ENCODE measurements around the gene ANO9.
"Not testable (repeated sequence)": the region's sequence is repeated elsewhere in the genome, so short reads cannot be mapped to it uniquely, and the experiment has no call there.

Gene ANO9

GRCh38 chr11:425301-425700 is 16.5 kb downstream of the ANO9 start:
- intact Hi-C loops (cut with micrococcal nuclease): no loop called here

DNA sequence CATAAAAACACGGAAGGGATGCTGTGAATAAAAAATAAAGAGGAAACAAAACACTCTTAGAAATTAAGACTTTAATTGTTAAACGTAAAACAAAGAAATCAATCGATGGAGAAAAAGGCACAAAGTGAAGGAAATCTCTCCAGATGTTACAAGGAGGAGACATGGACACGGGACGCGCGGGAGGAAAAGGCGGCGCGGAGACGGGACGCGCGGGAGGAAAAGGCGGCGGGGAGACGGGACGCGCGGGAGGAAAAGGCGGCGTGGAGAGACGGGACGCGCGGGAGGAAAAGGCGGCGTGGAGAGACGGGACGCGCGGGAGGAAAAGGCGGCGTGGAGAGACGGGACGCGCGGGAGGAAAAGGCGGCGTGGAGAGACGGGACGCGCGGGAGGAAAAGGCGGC is 17.0 kb downstream of the ANO9 start:
- H3K27me3 Mint-ChIP-seq: peaks cover 45% of the 10 kb centered on the region
- intact Hi-C loops (cut with micrococcal nuclease); H3K27ac Mint-ChIP-seq; H3K4me1 Mint-ChIP-seq (ENCODE audit: low read depth); H3K4me3 Mint-ChIP-seq; H3K9me3 Mint-ChIP-seq; H3K36me3 Mint-ChIP-seq (ENCODE audit: low read depth): not testable (repeated sequence)

More at GRCh38 chr11:425301-425700, 16.5 kb downstream of the ANO9 start:
- peaks cover 5% of the 10 kb centered on the region for H3K4me1 Mint-ChIP-seq (ENCODE audit: low read depth)
- no peaks in the 10 kb centered on the region for H3K9me3 Mint-ChIP-seq
- no peak overlapping the region for H3K4me3 Mint-ChIP-seq
- no peak overlapping the region for H3K27ac Mint-ChIP-seq
- peaks cover 41% of the 10 kb centered on the region for H3K27me3 Mint-ChIP-seq
- H3K36me3 Mint-ChIP-seq (ENCODE audit: low read depth): no peaks in the 10 kb centered on the region

- Mint-ChIP-seq H3K9me3 (no peaks in the 10 kb centered on the region), H3K27ac (no peak overlapping the region), H3K4me3 (no peak overlapping the region), H3K36me3 (ENCODE audit: low read depth) (no peaks in the 10 kb centered on the region), H3K27me3 (peaks cover 45% of the 10 kb centered on the region), H3K4me1 (ENCODE audit: low read depth) (peaks cover 5% of the 10 kb centered on the region)
- intact Hi-C loops (cut with micrococcal nuclease): no loop called here
Measured at GRCh38 chr11:424232-424631, 17.6 kb downstream of the ANO9 start.

DNA sequence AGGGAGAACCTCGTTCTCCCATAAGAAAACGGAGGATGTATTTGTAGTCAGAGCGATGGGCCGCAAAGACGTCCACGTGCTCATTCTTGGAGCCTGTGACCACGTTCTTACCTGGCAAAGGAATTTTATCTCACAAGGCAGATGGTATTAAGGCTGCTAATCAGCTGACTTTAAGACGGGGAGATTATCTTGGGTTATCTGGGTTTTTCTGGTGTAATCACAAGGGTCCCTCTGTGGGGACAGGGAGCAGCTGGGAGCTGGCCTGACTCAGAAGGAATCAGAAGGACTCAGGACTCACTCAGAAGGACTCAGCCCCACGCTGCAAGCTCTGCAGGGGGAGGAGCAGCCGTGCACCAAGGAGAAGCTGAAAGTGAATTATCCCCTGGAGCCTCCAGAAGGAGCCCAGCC is 19.6 kb downstream of the ANO9 start:
- H3K27me3 Mint-ChIP-seq: peaks cover 55% of the 10 kb centered on the region
- no peaks in the 10 kb centered on the region for H3K36me3 Mint-ChIP-seq (ENCODE audit: low read depth)
- H3K4me1 Mint-ChIP-seq (ENCODE audit: low read depth): peaks cover 18% of the 10 kb centered on the region
- no peak overlapping the region for H3K27ac Mint-ChIP-seq
- intact Hi-C loops (cut with micrococcal nuclease): no loop called here
- no peaks in the 10 kb centered on the region for H3K9me3 Mint-ChIP-seq
- no peak overlapping the region for H3K4me3 Mint-ChIP-seq

DNA sequence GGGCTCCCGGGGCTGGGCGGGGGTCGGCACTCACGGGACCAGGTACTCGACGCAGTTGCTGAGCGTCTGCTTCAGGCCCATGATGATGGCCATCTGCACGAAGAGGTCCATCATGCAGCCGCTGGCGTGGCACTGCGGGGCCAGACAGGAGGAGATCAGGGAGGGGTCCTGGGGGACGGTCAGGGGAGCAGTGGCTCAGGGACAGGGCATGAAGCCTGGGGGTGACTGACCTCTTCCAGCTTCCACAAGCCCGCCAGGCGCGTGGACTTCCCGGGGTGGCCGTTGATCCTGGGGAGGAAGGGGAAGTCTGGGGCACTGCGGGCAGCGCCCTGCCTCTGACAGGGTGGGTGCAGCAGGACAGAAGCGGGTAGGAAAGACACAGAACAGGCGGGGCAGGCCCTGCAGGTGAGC is 20.9 kb downstream of the ANO9 start:
- Mint-ChIP-seq H3K9me3 (no peaks in the 10 kb centered on the region), H3K4me1 (ENCODE audit: low read depth) (peaks cover 24% of the 10 kb centered on the region), H3K4me3 (no peak overlapping the region), H3K36me3 (ENCODE audit: low read depth) (peaks cover 6% of the 10 kb centered on the region), H3K27ac (no peak overlapping the region), H3K27me3 (peaks cover 51% of the 10 kb centered on the region)
- intact Hi-C loops (cut with micrococcal nuclease): no loop called here

GRCh38 chr11:420054-420910 is 21.5 kb downstream of the ANO9 start:
- Mint-ChIP-seq H3K4me1 (ENCODE audit: low read depth) (peaks cover 30% of the 10 kb centered on the region), H3K9me3 (no peaks in the 10 kb centered on the region), H3K4me3 (no peak overlapping the region), H3K27ac (no peak overlapping the region), H3K27me3 (peaks cover 47% of the 10 kb centered on the region), H3K36me3 (ENCODE audit: low read depth) (peaks cover 6% of the 10 kb centered on the region)
- intact Hi-C loops (cut with micrococcal nuclease): no loop called here

GRCh38 chr11:419248-420005 is 22.4 kb downstream of the ANO9 start:
- intact Hi-C loops (cut with micrococcal nuclease): no loop called here
- H3K4me3 Mint-ChIP-seq: no peak overlapping the region
- H3K27ac Mint-ChIP-seq: no peak overlapping the region
- H3K27me3 Mint-ChIP-seq: peaks cover 41% of the 10 kb centered on the region
- no peaks in the 10 kb centered on the region for H3K9me3 Mint-ChIP-seq
- peaks cover 39% of the 10 kb centered on the region for H3K4me1 Mint-ChIP-seq (ENCODE audit: low read depth)
- peaks cover 6% of the 10 kb centered on the region for H3K36me3 Mint-ChIP-seq (ENCODE audit: low read depth)

- no peaks in the 10 kb centered on the region for H3K9me3 Mint-ChIP-seq
- H3K27me3 Mint-ChIP-seq: peaks cover 34% of the 10 kb centered on the region
- intact Hi-C loops (cut with micrococcal nuclease): no loop called here
- H3K4me1 Mint-ChIP-seq (ENCODE audit: low read depth): peaks cover 45% of the 10 kb centered on the region
- H3K27ac Mint-ChIP-seq: peak overlapping the region; percentile 84
- no peak overlapping the region for H3K4me3 Mint-ChIP-seq
- H3K36me3 Mint-ChIP-seq (ENCODE audit: low read depth): peaks cover 6% of the 10 kb centered on the region
Measured at GRCh38 chr11:418343-419247, 23.2 kb downstream of the ANO9 start.

DNA sequence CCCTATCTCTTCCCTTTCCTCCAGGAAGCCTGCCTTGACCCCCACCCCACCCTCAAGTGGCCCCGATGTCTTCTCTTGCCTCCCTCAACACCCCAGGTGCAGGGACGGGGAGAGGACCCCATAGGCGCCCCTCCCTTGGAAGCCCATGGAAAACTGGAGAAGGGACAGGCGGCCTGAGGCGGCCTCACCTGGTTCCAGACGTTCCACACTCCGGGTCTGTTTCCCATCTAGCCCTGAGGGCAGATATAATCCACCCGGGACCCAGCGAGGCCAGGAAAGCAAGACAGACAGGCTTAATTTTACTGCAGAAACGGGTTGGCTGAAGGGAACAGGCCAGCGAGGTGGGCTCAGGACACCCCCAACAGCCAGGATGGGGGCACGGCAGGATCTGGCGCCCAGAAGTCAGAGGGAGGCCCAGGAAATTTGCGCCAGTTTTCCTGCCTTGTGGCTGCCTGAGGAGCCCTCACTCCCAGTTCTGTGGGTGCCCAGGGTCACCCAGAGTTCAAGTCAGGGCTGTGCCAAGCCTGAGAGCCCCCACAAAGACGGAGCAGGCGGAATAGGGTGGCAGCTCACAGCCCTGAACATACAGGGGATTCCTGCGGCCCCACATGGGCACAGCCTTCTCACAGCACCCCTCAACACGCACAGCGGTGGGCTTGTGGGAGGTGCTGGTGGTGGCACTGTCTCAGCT is 24.0 kb downstream of the ANO9 start:
- H3K27ac Mint-ChIP-seq: peak overlapping the region; percentile 84

DNA sequence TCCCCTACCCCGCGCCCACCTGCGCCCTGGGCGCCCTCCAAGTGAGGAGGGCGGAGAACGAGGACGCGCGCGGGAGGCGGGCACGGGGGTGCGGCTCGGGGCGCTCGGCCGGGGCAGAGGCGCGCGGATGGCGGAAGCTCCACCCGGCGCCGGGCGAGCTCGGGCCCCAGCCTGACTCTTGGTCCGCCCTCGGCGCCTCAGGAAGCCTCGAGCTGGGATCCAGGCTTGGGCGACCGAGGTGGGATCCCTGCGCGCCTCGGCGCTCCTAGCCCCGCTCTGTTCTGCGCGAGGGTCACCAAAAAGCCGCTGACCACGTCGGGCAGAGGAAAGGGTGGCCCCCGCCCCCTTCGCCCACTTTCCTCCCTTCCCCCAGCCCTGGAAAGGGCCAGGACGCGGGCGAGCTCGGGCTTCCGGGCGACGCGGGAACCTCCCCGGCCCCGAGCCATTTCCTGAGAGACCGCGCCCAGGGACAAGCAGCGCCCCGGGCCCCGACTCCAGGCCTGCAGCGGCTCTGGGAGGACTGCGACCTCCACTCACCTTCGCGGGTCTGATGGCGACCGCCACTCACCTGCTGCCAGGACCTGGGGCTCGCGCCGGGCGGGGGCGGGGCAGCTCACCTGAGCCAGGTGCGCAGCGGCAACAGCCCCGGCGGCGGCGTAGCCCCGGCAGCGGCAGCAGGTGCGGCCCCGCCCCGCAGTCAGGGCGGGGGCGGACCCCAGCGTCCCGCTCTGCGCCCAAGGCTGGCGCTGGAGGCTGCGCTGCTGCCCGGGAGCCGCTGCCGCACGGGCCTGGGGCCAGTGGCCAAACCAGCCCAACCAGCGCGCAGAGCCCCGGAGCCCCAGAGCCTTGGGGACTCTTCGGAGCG is 24.8 kb downstream of the ANO9 start:
- peaks cover 6% of the 10 kb centered on the region for H3K36me3 Mint-ChIP-seq (ENCODE audit: low read depth)
- peaks cover 56% of the 10 kb centered on the region for H3K4me1 Mint-ChIP-seq (ENCODE audit: low read depth)
- intact Hi-C loops (cut with micrococcal nuclease): no loop called here
- peaks cover 28% of the 10 kb centered on the region for H3K27me3 Mint-ChIP-seq
- H3K27ac Mint-ChIP-seq: peak overlapping the region; percentile 84
- peak overlapping the region; percentile 90 for H3K4me3 Mint-ChIP-seq
- no peaks in the 10 kb centered on the region for H3K9me3 Mint-ChIP-seq

More for the DNA sequence above, 24.0 kb downstream of the ANO9 start:
- peak overlapping the region; percentile 72 for H3K4me3 Mint-ChIP-seq
- H3K4me1 Mint-ChIP-seq (ENCODE audit: low read depth): peaks cover 53% of the 10 kb centered on the region
- peaks cover 6% of the 10 kb centered on the region for H3K36me3 Mint-ChIP-seq (ENCODE audit: low read depth)
- H3K9me3 Mint-ChIP-seq: no peaks in the 10 kb centered on the region
- H3K27me3 Mint-ChIP-seq: peaks cover 32% of the 10 kb centered on the region
- intact Hi-C loops (cut with micrococcal nuclease): no loop called here

DNA sequence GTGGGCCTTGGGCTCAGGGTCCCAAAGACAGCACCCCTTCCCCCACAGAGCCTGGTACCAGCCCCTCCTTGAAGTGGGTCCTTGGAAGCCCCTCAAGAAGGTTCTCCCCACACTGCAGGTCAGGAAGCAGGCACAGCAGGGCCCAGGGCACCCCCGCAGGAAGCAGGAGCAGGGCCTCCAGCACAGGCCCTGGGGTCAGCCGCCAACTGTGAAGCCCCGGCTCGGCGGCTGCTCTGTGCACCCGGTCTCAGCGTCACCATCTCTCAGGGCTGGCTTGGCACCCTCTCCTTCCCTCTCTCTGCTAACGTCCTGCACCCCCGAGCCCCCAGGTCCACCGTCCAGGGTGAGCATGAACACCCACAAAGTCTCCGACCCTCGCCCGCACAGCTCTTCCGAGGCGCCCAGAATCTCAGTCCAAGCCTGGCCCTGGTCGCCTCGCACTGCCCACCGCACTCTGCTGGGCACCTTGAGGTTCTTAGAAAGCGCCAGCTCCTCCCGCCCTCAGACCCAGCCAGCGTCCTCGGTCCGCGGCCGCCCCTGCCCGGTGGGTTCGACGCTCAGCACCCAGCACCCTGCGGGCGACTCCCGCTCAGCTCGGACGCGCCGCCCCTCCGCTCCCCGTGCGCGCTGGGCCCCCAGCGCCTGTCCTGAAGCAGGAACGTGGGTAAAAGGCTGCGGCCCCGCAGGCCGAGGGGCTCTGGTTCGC is 25.6 kb downstream of the ANO9 start:
- Mint-ChIP-seq H3K9me3 (no peaks in the 10 kb centered on the region), H3K4me3 (peak overlapping the region; percentile 90), H3K27ac (peak overlapping the region; percentile 84), H3K27me3 (peaks cover 28% of the 10 kb centered on the region), H3K4me1 (ENCODE audit: low read depth) (peaks cover 56% of the 10 kb centered on the region), H3K36me3 (ENCODE audit: low read depth) (peaks cover 6% of the 10 kb centered on the region)
- intact Hi-C loops (cut with micrococcal nuclease): no loop called here

DNA sequence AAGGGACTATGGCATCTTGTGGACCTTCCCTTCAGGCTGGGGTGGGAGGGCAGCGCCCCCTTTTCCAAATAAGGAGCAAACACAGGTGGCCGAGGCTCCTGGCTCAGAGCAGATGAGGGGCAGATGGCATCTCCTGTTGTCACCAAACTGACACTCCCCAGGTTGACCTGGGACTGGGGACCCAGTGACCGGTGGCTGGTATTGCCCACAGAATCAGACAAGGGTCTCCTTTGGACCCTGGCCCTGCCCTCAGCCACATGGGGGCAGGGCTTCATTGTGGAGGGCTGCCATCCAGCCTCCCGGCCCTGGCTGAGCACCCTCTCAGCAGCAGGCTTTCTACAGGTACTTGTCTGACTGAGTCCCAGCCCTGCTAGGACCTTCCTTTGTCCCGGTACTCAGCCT is 26.2 kb downstream of the ANO9 start:
- Mint-ChIP-seq H3K27ac (peak overlapping the region; percentile 84), H3K9me3 (no peaks in the 10 kb centered on the region), H3K27me3 (peaks cover 25% of the 10 kb centered on the region), H3K4me3 (peak overlapping the region; percentile 90), H3K4me1 (ENCODE audit: low read depth) (peaks cover 51% of the 10 kb centered on the region), H3K36me3 (ENCODE audit: low read depth) (peaks cover 6% of the 10 kb centered on the region)
- intact Hi-C loops (cut with micrococcal nuclease): loop anchor here (2.0 kb wide), 1 partner anchor 33 kb away; no protein-coding TSS in a partner anchor

All from dendritic cell treated with granulocyte-macrophage colony-stimulating factor and Interleukin-4, amounts not matched to agents 40 ng/mL and 50 ng/mL, for 4 days (primary cell).